Measurements from ENCODE around the gene SERPINE3. TPM values are rescaled to one million over a fixed set of nuclear protein-coding genes. Genes with fewer than 3 reads are reported as not detected.

SERPINE3 gene
- total and polyA plus RNA-seq, 2 of the 4 experiments (the other 2 are of a cell fraction) = not detected

- dilution Hi-C loops (cut with HindIII; ENCODE audit: low sequenced_read_pairs, unreplicated experiment) = no loop called here
- no peak overlapping the region for H4K91ac ChIP-seq (ENCODE audit: insufficient read depth, low read depth, low read length)
These were observed 47.4 kb upstream of the SERPINE3 start for GRCh38 chr13:51292000-51292565.

More at GRCh38 chr13:51292000-51292565, 47.4 kb upstream of the SERPINE3 start:
- intact Hi-C loops (cut with micrococcal nuclease) (no loop called here), in situ Hi-C loops (cut with MboI; ENCODE audit: low sequenced_read_pairs) (no loop called here)
- H3K36me3 ChIP-seq (ENCODE audit: control insufficient read depth, insufficient read depth, low read length) = no peaks in the 10 kb centered on the region
- no peak overlapping the region for H3K56ac ChIP-seq (ENCODE audit: extremely low read depth, insufficient read depth, low read length)
- H4K20me1 ChIP-seq (ENCODE audit: insufficient read depth, low read length) = no peaks in the 10 kb centered on the region
- no peak overlapping the region for H4K8ac ChIP-seq (ENCODE audit: low read depth in 2 of 2, low read length in 2 of 2)
- H2BK5ac ChIP-seq (ENCODE audit: low read depth, low read length, poor library complexity, severe bottlenecking) = no peak overlapping the region
- DNase-seq = peak; percentile 62
- H3K4me3 ChIP-seq (ENCODE audit: insufficient read depth, low read depth, low read length) = no peak overlapping the region
- H2BK15ac ChIP-seq (ENCODE audit: low read depth, low read length) = no peak overlapping the region
- ChIA-PET POLR2A (ENCODE audit: unreplicated experiment) (no interaction called here), CTCF (interaction anchor here (1.4 kb wide), 1 partner anchor 167 kb away, joined by 3 read pairs; no protein-coding TSS in a partner anchor)
- no TSS peak for BruUV-seq (replicated peaks)
- H3K18ac ChIP-seq (ENCODE audit: low read depth, low read length) = no peak overlapping the region
- WGBS, 2 experiments (ENCODE audit: extremely low coverage in 2 of 2, insufficient read length in 1 of 2) = no CpG with 5 or more reads among the region's 6 CpGs
- H2AFZ ChIP-seq (replicated peaks; ENCODE audit: low read length, poor library complexity) = no peak overlapping the region
- no peak overlapping the region for H4K5ac ChIP-seq (ENCODE audit: low read depth, low read length)
- TF ChIP-seq BHLHE40 (IDR thresholded peaks at IDR 0.05; ENCODE audit: low read depth, low read length) = no peak
- TF ChIP-seq MAZ (IDR thresholded peaks at IDR 0.05; ENCODE audit: borderline replicate concordance, low read depth, low read length) = no peak
- no peak for TF ChIP-seq FOS (IDR thresholded peaks at IDR 0.05; ENCODE audit: low read depth, low read length)
- TF ChIP-seq SMC3 (IDR thresholded peaks at IDR 0.05; ENCODE audit: low read depth, low read length) = no peak
- no peak for TF ChIP-seq RAD21 (IDR thresholded peaks at IDR 0.05; ENCODE audit: low read length)
- no peak for TF ChIP-seq CTCF (conservative IDR thresholded peaks at IDR 0.05; ENCODE audit: low read depth, low read length)
- no peak for TF ChIP-seq USF2 (IDR thresholded peaks at IDR 0.05; ENCODE audit: low read depth, low read length)
- no peak for TF ChIP-seq MAFK (IDR thresholded peaks at IDR 0.05; ENCODE audit: low read depth, low read length)
- TF ChIP-seq POLR2A (IDR thresholded peaks at IDR 0.05; ENCODE audit: low read depth, low read length) = no peak
- no peak for TF ChIP-seq RCOR1 (IDR thresholded peaks at IDR 0.05; ENCODE audit: insufficient replicate concordance, low read length)
- no peak for TF ChIP-seq NFE2L2 (IDR thresholded peaks at IDR 0.05; ENCODE audit: low read depth, low read length)
- TF ChIP-seq CEBPB (IDR thresholded peaks at IDR 0.05; ENCODE audit: low read depth, low read length) = no peak
- peaks cover 1% of the 10 kb centered on the region for H3K4me1 ChIP-seq (ENCODE audit: control insufficient read depth, insufficient read depth, low read length)
- H3K27ac ChIP-seq (ENCODE audit: insufficient read depth, low read length) = no peak overlapping the region
- H2BK20ac ChIP-seq (ENCODE audit: low read depth, low read length) = no peak overlapping the region
- no peaks in the 10 kb centered on the region for H3K79me1 ChIP-seq (ENCODE audit: low read depth in 1 of 2, low read length in 2 of 2)
- H3K4me2 ChIP-seq (ENCODE audit: low read depth, low read length) = no peak overlapping the region
- H3K9me3 ChIP-seq (ENCODE audit: control insufficient read depth, insufficient read depth, low read length) = no peaks in the 10 kb centered on the region
- H3K4ac ChIP-seq (ENCODE audit: low read depth, low read length) = no peak overlapping the region
- H3K23ac ChIP-seq (ENCODE audit: low read depth, low read length) = no peak overlapping the region
- no peak overlapping the region for H2AK5ac ChIP-seq (ENCODE audit: low read depth, low read length)
- no peak overlapping the region for H3K9ac ChIP-seq (ENCODE audit: low read depth, low read length)
- no peak overlapping the region for H2BK120ac ChIP-seq (ENCODE audit: low read depth, low read length)
- peaks cover 5% of the 10 kb centered on the region; the same call in 1 of the 2 replicates for H3K9me1 ChIP-seq (ENCODE audit: insufficient read depth, low read length)
- peak; percentile 60 for ATAC-seq (ENCODE audit: low read depth)
- H2AK9ac ChIP-seq (replicated peaks; ENCODE audit: low read depth, low read length, poor library complexity) = no peak overlapping the region
- peaks cover 21% of the 10 kb centered on the region for H3K27me3 ChIP-seq (ENCODE audit: control insufficient read depth, insufficient read depth, low read length)
- H3K14ac ChIP-seq (replicated peaks; ENCODE audit: low read depth, low read length) = peak overlapping the region; percentile 42; the same call in 1 of the 2 replicates
